ENCODE results near the gene GRK5. TPM values are rescaled to one million over a fixed set of nuclear protein-coding genes. Genes with fewer than 3 reads are reported as not detected.

The GRK5 gene
- total and polyA plus RNA-seq, 5 donors from 2014 or later, result 5.1 to 46.4 (median 14.5) TPM

DNA sequence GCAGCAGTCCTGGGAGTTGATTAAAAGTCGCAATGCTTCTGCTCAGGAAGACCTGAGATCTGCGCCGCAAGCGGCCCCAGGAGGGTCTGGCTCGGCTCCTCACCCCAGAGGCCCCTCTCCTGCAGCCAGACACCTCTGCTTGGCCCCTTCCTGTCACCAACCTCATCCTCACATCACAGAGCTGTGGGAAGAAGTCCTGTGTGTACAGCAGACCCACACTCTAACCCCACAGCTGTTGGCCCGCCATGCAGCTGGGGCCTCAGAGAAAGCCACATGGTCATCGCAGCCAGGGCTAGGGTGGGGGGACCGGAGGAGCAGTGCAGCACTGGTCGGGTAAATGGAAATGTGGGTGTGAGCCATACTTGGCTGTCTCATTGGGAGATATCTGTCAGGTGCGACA is 237.5 kb downstream of the GRK5 start:
- no peaks in the 10 kb centered on the region for H3K4me1 ChIP-seq (ENCODE audit: control insufficient read depth, insufficient read depth, low read length, poor library complexity, severe bottlenecking)
- H3K27ac ChIP-seq (ENCODE audit: insufficient read depth, low read length, poor library complexity, severe bottlenecking), result no peak overlapping the region
- peak overlapping the region in 1 of 3 donors; percentile 18 for H3K27ac Mint-ChIP-seq
- peaks cover 0 to 9% (median 2%) of the 10 kb centered on the region in 4 donors for H3K4me1 Mint-ChIP-seq
- no peak for DNase-seq
- no peak overlapping the region for H3K4me3 ChIP-seq (ENCODE audit: low read depth, low read length)
- no peak for ATAC-seq (ENCODE audit: low read depth in 2 of 2)
- H3K4me3 Mint-ChIP-seq, result peak overlapping the region in 1 of 4 donors; percentile 43
- no peaks in the 10 kb centered on the region for H3K27me3 ChIP-seq (ENCODE audit: control insufficient read depth, insufficient read depth, low read length)
- peaks cover 16% of the 10 kb centered on the region for H3K36me3 ChIP-seq (ENCODE audit: control insufficient read depth, insufficient read depth, low read length)
- peaks cover 4% of the 10 kb centered on the region for H3K27me3 Mint-ChIP-seq
- H3K36me3 Mint-ChIP-seq, result peaks cover 12% of the 10 kb centered on the region
- no peaks in the 10 kb centered on the region for H3K9me3 Mint-ChIP-seq
- no peaks in the 10 kb centered on the region for H3K9me3 ChIP-seq (ENCODE audit: control insufficient read depth in 2 of 2, low read length in 2 of 2)

DNA sequence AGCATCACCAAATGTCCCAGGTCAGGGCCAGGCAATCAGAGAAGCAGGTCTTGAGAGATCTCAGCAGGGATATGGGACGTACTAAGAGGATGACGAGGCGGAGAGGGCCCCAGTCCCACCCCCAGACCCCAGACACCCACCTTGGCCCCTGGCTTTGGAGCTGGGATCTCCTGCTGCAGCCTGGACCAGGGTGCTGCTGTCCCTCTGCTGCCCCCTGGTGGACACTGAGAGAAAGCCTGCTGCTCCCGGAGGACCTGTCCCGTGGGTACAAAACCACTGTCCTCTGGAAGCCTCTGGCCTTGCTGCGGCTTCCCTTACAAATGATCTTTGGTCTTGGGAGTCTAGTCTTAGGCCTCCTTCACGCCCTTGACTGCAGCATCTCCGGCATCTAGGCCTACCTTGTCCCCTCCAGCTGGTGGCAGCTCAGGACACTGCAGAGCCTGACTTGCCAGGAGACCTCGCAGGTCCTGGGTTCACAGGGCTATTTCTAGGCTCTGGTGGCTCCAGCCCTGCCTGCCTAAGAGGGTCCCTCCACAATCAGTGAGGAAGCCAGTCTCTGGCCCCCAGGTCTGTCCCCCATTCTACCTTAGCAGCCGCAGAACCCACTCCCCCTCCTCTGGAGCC is 238.1 kb downstream of the GRK5 start:
- Mint-ChIP-seq H3K27ac (peak overlapping the region in 2 of 3 donors; percentile 43 to 51), H3K4me3 (no peak overlapping the region), H3K36me3 (peaks cover 17% of the 10 kb centered on the region), H3K27me3 (peaks cover 4% of the 10 kb centered on the region), H3K4me1 (peaks cover 0 to 11% (median 2%) of the 10 kb centered on the region in 4 donors), H3K9me3 (no peaks in the 10 kb centered on the region)
- H3K9me3 ChIP-seq (ENCODE audit: control insufficient read depth in 2 of 2, low read length in 2 of 2), result no peaks in the 10 kb centered on the region
- ATAC-seq (ENCODE audit: low read depth in 2 of 2) (peak; percentile 57 to 74), DNase-seq (peak; percentile 73 to 80 (median 79))
- no peaks in the 10 kb centered on the region for H3K27me3 ChIP-seq (ENCODE audit: control insufficient read depth, insufficient read depth, low read length)
- peaks cover 20% of the 10 kb centered on the region for H3K36me3 ChIP-seq (ENCODE audit: control insufficient read depth, insufficient read depth, low read length)
- no peak overlapping the region for H3K4me3 ChIP-seq (ENCODE audit: low read depth, low read length)
- H3K27ac ChIP-seq (ENCODE audit: insufficient read depth, low read length, poor library complexity, severe bottlenecking), result no peak overlapping the region
- H3K4me1 ChIP-seq (ENCODE audit: control insufficient read depth, insufficient read depth, low read length, poor library complexity, severe bottlenecking), result no peaks in the 10 kb centered on the region

DNA sequence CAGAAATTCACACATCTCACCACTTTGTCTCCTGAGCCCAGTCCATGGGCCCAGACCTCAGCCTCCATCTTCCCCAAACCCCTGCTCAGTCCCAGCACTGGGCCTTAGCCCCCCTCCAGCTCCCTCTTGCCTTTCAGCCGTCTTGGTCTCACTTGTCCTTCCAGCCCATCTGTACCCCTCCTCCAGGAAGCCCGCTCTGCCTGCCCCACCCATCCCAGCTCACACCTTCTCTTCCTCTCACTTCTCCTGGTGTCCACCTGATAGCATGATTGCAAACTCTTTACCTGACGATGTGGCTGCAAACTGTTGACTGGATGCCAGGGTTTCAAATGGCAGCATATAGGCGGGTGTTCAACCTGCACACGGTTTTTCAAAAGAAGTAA is 238.6 kb downstream of the GRK5 start:
- no peak for DNase-seq
- H3K4me3 Mint-ChIP-seq, result no peak overlapping the region
- H3K9me3 ChIP-seq (ENCODE audit: control insufficient read depth in 2 of 2, low read length in 2 of 2), result no peaks in the 10 kb centered on the region
- H3K27me3 Mint-ChIP-seq, result peaks cover 4% of the 10 kb centered on the region
- no peak for ATAC-seq (ENCODE audit: low read depth in 2 of 2)
- no peak overlapping the region for H3K27ac ChIP-seq (ENCODE audit: insufficient read depth, low read length, poor library complexity, severe bottlenecking)
- H3K27me3 ChIP-seq (ENCODE audit: control insufficient read depth, insufficient read depth, low read length), result no peaks in the 10 kb centered on the region
- H3K36me3 ChIP-seq (ENCODE audit: control insufficient read depth, insufficient read depth, low read length), result peaks cover 20% of the 10 kb centered on the region
- H3K4me1 Mint-ChIP-seq, result peaks cover 0 to 11% (median 2%) of the 10 kb centered on the region in 4 donors
- H3K4me3 ChIP-seq (ENCODE audit: low read depth, low read length), result no peak overlapping the region
- peak overlapping the region in 1 of 3 donors; percentile 51 for H3K27ac Mint-ChIP-seq
- no peaks in the 10 kb centered on the region for H3K4me1 ChIP-seq (ENCODE audit: control insufficient read depth, insufficient read depth, low read length, poor library complexity, severe bottlenecking)
- no peaks in the 10 kb centered on the region for H3K9me3 Mint-ChIP-seq
- H3K36me3 Mint-ChIP-seq, result peaks cover 17% of the 10 kb centered on the region

DNA sequence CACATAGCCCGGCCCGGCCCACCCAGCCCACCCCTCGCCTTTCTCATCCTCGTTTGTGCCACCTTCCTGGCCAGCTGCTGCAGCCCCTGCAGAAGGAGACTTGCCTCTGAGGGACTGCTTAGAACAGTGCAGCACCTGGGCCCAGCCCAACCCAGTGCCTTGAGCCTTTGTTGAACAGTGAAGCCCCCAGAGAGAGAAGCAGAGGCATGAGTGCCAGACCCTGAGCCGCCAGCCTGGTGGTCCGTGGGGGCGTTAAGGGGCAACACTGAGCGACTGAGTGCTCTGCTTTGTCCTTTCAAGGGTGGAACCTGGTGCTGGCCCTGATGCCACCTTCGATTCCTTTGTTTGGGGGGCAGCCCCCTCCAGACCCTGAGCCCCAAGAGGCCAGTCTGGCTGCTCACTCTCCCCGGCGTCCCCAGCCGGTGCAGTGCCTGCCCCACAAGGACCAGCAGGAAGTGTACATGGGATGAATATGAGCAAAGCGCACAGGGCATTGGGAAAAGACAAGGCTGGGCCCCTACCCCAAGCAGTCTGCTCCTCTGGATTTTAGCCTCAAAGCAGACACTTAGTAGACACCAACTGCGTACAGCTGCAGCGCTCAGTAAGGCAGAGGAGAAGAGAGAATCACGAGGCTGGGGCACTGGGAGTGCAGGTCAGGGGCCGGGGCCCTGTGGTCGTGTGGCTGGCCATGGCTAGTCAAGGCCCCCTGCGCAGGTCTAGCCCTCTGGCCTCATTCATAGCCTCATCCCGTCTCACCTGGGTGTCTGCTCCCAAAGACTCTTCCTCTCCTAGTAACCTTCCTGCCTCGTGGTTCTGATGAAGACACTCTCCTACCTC is 239.3 kb downstream of the GRK5 start:
- H3K27me3 Mint-ChIP-seq, result peaks cover 4% of the 10 kb centered on the region
- H3K4me1 Mint-ChIP-seq, result peaks cover 0 to 11% (median 2%) of the 10 kb centered on the region in 4 donors
- peaks cover 17% of the 10 kb centered on the region for H3K36me3 Mint-ChIP-seq
- DNase-seq (no peak), ATAC-seq (ENCODE audit: low read depth in 2 of 2) (no peak)
- peaks cover 23% of the 10 kb centered on the region for H3K36me3 ChIP-seq (ENCODE audit: control insufficient read depth, insufficient read depth, low read length)
- no peaks in the 10 kb centered on the region for H3K9me3 Mint-ChIP-seq
- H3K9me3 ChIP-seq (ENCODE audit: control insufficient read depth in 2 of 2, low read length in 2 of 2), result no peaks in the 10 kb centered on the region
- H3K4me1 ChIP-seq (ENCODE audit: control insufficient read depth, insufficient read depth, low read length, poor library complexity, severe bottlenecking), result no peaks in the 10 kb centered on the region
- H3K27me3 ChIP-seq (ENCODE audit: control insufficient read depth, insufficient read depth, low read length), result no peaks in the 10 kb centered on the region
- H3K27ac ChIP-seq (ENCODE audit: insufficient read depth, low read length, poor library complexity, severe bottlenecking), result no peak overlapping the region
- no peak overlapping the region for H3K4me3 ChIP-seq (ENCODE audit: low read depth, low read length)
- no peak overlapping the region for H3K4me3 Mint-ChIP-seq
- peak overlapping the region in 1 of 3 donors; percentile 69 for H3K27ac Mint-ChIP-seq

DNA sequence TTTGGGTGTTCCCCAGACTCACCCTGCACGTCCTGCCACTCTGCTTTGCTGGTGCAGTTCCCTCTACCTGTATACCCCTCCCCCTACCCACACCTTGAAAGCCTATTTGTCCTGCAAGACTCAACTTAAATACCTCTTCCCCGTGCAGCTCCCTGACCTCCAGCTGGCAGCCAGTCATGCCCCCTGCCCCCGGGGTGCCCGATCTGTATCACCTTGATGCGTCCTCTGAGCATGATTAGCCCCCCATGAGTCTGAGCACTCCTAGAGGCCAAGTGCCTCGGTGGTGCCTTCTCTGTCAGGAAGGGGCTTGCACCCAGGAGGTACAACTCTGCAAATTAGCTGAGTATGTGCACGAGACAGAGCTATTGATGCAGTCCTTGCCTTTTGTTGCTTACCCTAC is 240.1 kb downstream of the GRK5 start:
- no peak overlapping the region for H3K27ac ChIP-seq (ENCODE audit: insufficient read depth, low read length, poor library complexity, severe bottlenecking)
- no peaks in the 10 kb centered on the region for H3K27me3 ChIP-seq (ENCODE audit: control insufficient read depth, insufficient read depth, low read length)
- H3K4me1 ChIP-seq (ENCODE audit: control insufficient read depth, insufficient read depth, low read length, poor library complexity, severe bottlenecking), result no peaks in the 10 kb centered on the region
- peaks cover 0 to 11% (median 2%) of the 10 kb centered on the region in 4 donors for H3K4me1 Mint-ChIP-seq
- ATAC-seq (ENCODE audit: low read depth in 2 of 2), result no peak
- H3K36me3 Mint-ChIP-seq, result peaks cover 17% of the 10 kb centered on the region
- no peaks in the 10 kb centered on the region for H3K9me3 Mint-ChIP-seq
- DNase-seq, result no peak
- no peak overlapping the region for H3K4me3 ChIP-seq (ENCODE audit: low read depth, low read length)
- peaks cover 4% of the 10 kb centered on the region for H3K27me3 Mint-ChIP-seq
- H3K27ac Mint-ChIP-seq, result no peak overlapping the region
- H3K36me3 ChIP-seq (ENCODE audit: control insufficient read depth, insufficient read depth, low read length), result peaks cover 23% of the 10 kb centered on the region
- H3K9me3 ChIP-seq (ENCODE audit: control insufficient read depth in 2 of 2, low read length in 2 of 2), result no peaks in the 10 kb centered on the region
- no peak overlapping the region for H3K4me3 Mint-ChIP-seq

DNA sequence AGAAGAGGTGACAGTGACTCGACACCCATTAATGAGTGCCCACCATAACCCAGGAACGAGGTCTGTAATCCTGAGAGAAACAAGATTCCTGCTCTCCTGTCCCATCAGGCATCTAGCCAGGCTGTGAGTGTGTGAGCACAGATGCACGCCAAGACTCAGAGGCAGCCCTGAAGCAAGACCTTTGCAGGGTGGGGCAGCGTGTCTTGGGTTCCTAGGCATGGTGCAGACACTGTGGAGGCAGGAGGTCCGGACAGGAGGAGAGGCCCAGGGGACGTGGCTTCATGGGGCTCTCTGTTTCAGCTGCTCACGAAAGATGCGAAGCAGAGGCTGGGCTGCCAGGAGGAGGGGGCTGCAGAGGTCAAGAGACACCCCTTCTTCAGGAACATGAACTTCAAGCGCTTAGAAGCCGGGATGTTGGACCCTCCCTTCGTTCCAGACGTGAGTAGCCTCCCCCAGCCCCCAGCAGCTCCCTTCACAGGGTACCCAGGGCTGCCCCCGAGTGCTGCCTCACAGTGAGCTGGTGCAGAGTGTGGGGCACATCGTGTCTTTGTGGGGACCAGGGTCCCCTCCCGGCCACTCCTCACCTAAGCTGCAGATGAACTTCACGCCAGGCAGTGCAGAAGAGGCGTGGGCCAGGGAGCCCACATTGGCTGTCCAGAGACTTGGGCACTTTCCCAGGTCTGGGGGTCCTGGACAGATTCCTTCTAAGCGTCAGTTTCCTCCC is 240.6 kb downstream of the GRK5 start:
- no peak for ATAC-seq (ENCODE audit: low read depth in 2 of 2)
- peaks cover 4% of the 10 kb centered on the region for H3K27me3 Mint-ChIP-seq
- no peak overlapping the region for H3K4me3 ChIP-seq (ENCODE audit: low read depth, low read length)
- H3K27ac ChIP-seq (ENCODE audit: insufficient read depth, low read length, poor library complexity, severe bottlenecking), result no peak overlapping the region
- H3K9me3 Mint-ChIP-seq, result no peaks in the 10 kb centered on the region
- no peaks in the 10 kb centered on the region for H3K9me3 ChIP-seq (ENCODE audit: control insufficient read depth in 2 of 2, low read length in 2 of 2)
- H3K4me3 Mint-ChIP-seq, result no peak overlapping the region
- H3K36me3 ChIP-seq (ENCODE audit: control insufficient read depth, insufficient read depth, low read length), result peaks cover 25% of the 10 kb centered on the region
- H3K4me1 Mint-ChIP-seq, result peaks cover 0 to 11% (median 2%) of the 10 kb centered on the region in 4 donors
- DNase-seq, result no peak
- peaks cover 12% of the 10 kb centered on the region for H3K36me3 Mint-ChIP-seq
- no peaks in the 10 kb centered on the region for H3K4me1 ChIP-seq (ENCODE audit: control insufficient read depth, insufficient read depth, low read length, poor library complexity, severe bottlenecking)
- H3K27me3 ChIP-seq (ENCODE audit: control insufficient read depth, insufficient read depth, low read length), result no peaks in the 10 kb centered on the region
- H3K27ac Mint-ChIP-seq, result no peak overlapping the region

DNA sequence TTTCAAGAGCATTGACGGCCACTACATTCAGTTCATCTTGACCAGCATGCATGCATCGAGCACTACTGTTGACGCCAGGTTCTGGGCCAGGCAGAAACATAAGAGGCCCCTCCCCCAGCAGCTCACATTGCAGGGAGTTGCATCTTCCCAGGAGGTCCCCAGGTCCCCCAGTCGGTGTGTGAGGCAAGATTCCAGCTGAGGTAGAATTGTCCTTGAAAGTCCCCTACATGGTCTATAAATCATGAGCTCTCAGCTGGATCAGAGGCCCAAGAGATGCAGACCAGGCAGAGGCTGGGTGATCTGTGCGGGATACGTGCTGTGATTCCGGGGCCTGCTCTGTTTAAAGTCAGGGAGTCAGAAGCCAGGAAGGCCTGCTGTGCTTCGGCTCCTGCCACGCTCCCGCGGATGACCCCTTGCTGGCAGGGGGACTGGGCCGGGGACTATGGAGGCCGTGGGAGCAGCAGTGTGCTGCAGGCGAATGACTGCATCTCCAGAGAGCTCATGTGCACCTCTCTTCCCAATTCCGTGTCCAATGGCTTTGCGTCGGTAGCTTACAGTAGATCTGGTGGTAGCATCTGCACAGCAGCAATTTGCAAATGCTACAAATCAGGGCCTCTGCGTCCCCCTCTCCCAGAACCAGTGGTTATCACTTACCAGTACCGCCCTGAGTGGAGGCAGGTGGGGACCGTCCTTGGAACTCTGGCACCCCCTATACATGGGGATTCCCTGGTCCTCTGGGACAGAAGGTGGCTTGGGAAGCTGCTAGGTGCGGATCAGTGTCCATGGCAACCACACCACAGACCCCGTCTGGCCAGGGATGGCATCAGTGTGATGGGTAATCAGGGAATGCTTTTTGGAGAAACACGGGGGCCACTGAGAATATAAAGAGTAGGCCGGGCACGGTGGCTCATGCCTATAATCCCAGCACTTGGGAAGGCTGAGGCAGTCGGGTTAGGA is 241.5 kb downstream of the GRK5 start:
- H3K4me1 Mint-ChIP-seq, result peaks cover 0 to 11% (median under 1%) of the 10 kb centered on the region in 4 donors

More for the DNA sequence above, 241.5 kb downstream of the GRK5 start:
- DNase-seq (no peak), ATAC-seq (ENCODE audit: low read depth in 2 of 2) (no peak)
- Histone ChIP-seq H3K36me3 (ENCODE audit: control insufficient read depth, insufficient read depth, low read length) (peaks cover 32% of the 10 kb centered on the region), H3K4me1 (ENCODE audit: control insufficient read depth, insufficient read depth, low read length, poor library complexity, severe bottlenecking) (no peaks in the 10 kb centered on the region), H3K4me3 (ENCODE audit: low read depth, low read length) (no peak overlapping the region), H3K27ac (ENCODE audit: insufficient read depth, low read length, poor library complexity, severe bottlenecking) (no peak overlapping the region), H3K9me3 (ENCODE audit: control insufficient read depth in 2 of 2, low read length in 2 of 2) (no peaks in the 10 kb centered on the region), H3K27me3 (ENCODE audit: control insufficient read depth, insufficient read depth, low read length) (no peaks in the 10 kb centered on the region)
- Mint-ChIP-seq H3K9me3 (no peaks in the 10 kb centered on the region), H3K4me3 (no peak overlapping the region), H3K36me3 (peaks cover 10% of the 10 kb centered on the region), H3K27ac (peak overlapping the region in 2 of 3 donors; percentile 29 to 43), H3K27me3 (peaks cover 4% of the 10 kb centered on the region)

All from CD4-positive, CD25-positive, alpha-beta regulatory T cell (primary cell).